ENCODE results near the gene RNF7.

The RNF7 gene

GRCh38 chr3:141710888-141711616, 27.0 kb upstream of the RNF7 start:
- H4K20me1 ChIP-seq (ENCODE audit: insufficient read depth, low read length), result no peaks in the 10 kb centered on the region
- no peaks in the 10 kb centered on the region for H3K4me1 ChIP-seq (ENCODE audit: insufficient read depth, low read length)
- no peaks in the 10 kb centered on the region for H3K79me2 ChIP-seq (ENCODE audit: insufficient read depth, low read length)
- H3K36me3 ChIP-seq (ENCODE audit: insufficient read depth, low read length), result no peaks in the 10 kb centered on the region
- DNase-seq, result no peak
- H3K4me3 ChIP-seq (ENCODE audit: low read depth in 1 of 2, low read length in 2 of 2), result no peak overlapping the region
- no peak overlapping the region for H3K4me2 ChIP-seq (ENCODE audit: insufficient read depth, low read length)
- H3K9me3 ChIP-seq (ENCODE audit: insufficient read depth, low read length, severe bottlenecking), result peaks cover 3% of the 10 kb centered on the region
- H2AFZ ChIP-seq (ENCODE audit: low read depth, low read length), result no peak overlapping the region
- H3K27ac ChIP-seq (ENCODE audit: low read length), result no peak overlapping the region
- ATAC-seq (ENCODE audit: insufficient read depth, low read depth), result no peak
- H3K9ac ChIP-seq (ENCODE audit: low read depth, low read length), result no peak overlapping the region
- H3K27me3 ChIP-seq (ENCODE audit: insufficient read depth, low read length, poor library complexity), result no peaks in the 10 kb centered on the region
- no peak for TF ChIP-seq EZH2 (IDR thresholded peaks at IDR 0.05; ENCODE audit: borderline replicate concordance, low read depth, low read length, severe bottlenecking)
- TF ChIP-seq, protein P1, sequence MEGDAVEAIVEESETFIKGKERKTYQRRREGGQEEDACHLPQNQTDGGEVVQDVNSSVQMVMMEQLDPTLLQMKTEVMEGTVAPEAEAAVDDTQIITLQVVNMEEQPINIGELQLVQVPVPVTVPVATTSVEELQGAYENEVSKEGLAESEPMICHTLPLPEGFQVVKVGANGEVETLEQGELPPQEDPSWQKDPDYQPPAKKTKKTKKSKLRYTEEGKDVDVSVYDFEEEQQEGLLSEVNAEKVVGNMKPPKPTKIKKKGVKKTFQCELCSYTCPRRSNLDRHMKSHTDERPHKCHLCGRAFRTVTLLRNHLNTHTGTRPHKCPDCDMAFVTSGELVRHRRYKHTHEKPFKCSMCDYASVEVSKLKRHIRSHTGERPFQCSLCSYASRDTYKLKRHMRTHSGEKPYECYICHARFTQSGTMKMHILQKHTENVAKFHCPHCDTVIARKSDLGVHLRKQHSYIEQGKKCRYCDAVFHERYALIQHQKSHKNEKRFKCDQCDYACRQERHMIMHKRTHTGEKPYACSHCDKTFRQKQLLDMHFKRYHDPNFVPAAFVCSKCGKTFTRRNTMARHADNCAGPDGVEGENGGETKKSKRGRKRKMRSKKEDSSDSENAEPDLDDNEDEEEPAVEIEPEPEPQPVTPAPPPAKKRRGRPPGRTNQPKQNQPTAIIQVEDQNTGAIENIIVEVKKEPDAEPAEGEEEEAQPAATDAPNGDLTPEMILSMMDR (IDR thresholded peaks at IDR 0.05; ENCODE audit: borderline replicate concordance, extremely low read depth, low read length, poor library complexity, severe bottlenecking), result no peak

- H3K27ac ChIP-seq (ENCODE audit: low read length), result no peak overlapping the region
- H3K4me2 ChIP-seq (ENCODE audit: insufficient read depth, low read length), result no peak overlapping the region
- H3K4me1 ChIP-seq (ENCODE audit: insufficient read depth, low read length), result no peaks in the 10 kb centered on the region
- H3K4me3 ChIP-seq (ENCODE audit: low read depth in 1 of 2, low read length in 2 of 2), result no peak overlapping the region
- H3K36me3 ChIP-seq (ENCODE audit: insufficient read depth, low read length), result no peaks in the 10 kb centered on the region
- H3K79me2 ChIP-seq (ENCODE audit: insufficient read depth, low read length), result no peaks in the 10 kb centered on the region
- H3K9ac ChIP-seq (ENCODE audit: low read depth, low read length), result no peak overlapping the region
- no peaks in the 10 kb centered on the region for H3K27me3 ChIP-seq (ENCODE audit: insufficient read depth, low read length, poor library complexity)
- TF ChIP-seq EZH2 (IDR thresholded peaks at IDR 0.05; ENCODE audit: borderline replicate concordance, low read depth, low read length, severe bottlenecking), result no peak
- TF ChIP-seq, protein P1 (IDR thresholded peaks at IDR 0.05; ENCODE audit: borderline replicate concordance, extremely low read depth, low read length, poor library complexity, severe bottlenecking), result no peak
- no peaks in the 10 kb centered on the region for H4K20me1 ChIP-seq (ENCODE audit: insufficient read depth, low read length)
- peaks cover 9% of the 10 kb centered on the region for H3K9me3 ChIP-seq (ENCODE audit: insufficient read depth, low read length, severe bottlenecking)
- H2AFZ ChIP-seq (ENCODE audit: low read depth, low read length), result no peak overlapping the region
- DNase-seq (no peak), ATAC-seq (ENCODE audit: insufficient read depth, low read depth) (no peak)
Observed at GRCh38 chr3:141714671-141715070, 23.4 kb upstream of the RNF7 start.

DNA sequence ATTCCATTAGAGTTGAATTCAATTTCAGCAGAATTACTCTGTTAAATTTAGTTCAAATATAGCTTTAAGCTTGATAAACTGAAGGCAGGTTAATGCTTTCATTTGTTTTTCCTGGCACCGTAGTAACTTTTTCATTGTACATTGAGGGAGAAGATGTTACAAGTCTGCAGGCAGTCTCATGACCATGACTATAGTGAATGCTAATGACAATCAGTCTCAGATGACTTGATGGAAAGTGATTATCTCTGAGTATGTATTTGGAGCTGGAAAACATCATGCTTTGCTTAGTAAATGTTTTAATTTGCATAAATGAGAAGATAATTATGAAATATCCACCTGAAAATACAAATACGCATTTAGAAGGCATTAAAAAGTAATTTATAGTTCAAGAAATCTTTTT, 16.0 kb upstream of the RNF7 start:
- no peaks in the 10 kb centered on the region for H3K9me3 ChIP-seq (ENCODE audit: insufficient read depth, low read length, severe bottlenecking)
- H3K4me3 ChIP-seq (ENCODE audit: low read depth in 1 of 2, low read length in 2 of 2), result no peak overlapping the region
- H4K20me1 ChIP-seq (ENCODE audit: insufficient read depth, low read length), result no peaks in the 10 kb centered on the region
- H3K36me3 ChIP-seq (ENCODE audit: insufficient read depth, low read length), result no peaks in the 10 kb centered on the region
- H3K27ac ChIP-seq (ENCODE audit: low read length), result no peak overlapping the region
- H3K9ac ChIP-seq (ENCODE audit: low read depth, low read length), result no peak overlapping the region
- no peak overlapping the region for H3K4me2 ChIP-seq (ENCODE audit: insufficient read depth, low read length)
- H3K4me1 ChIP-seq (ENCODE audit: insufficient read depth, low read length), result no peaks in the 10 kb centered on the region
- H3K79me2 ChIP-seq (ENCODE audit: insufficient read depth, low read length), result no peaks in the 10 kb centered on the region
- DNase-seq (no peak), ATAC-seq (ENCODE audit: insufficient read depth, low read depth) (no peak)
- no peak overlapping the region for H2AFZ ChIP-seq (ENCODE audit: low read depth, low read length)
- H3K27me3 ChIP-seq (ENCODE audit: insufficient read depth, low read length, poor library complexity), result no peaks in the 10 kb centered on the region
- TF ChIP-seq, protein P1 (IDR thresholded peaks at IDR 0.05; ENCODE audit: borderline replicate concordance, extremely low read depth, low read length, poor library complexity, severe bottlenecking), result no peak
- TF ChIP-seq EZH2 (IDR thresholded peaks at IDR 0.05; ENCODE audit: borderline replicate concordance, low read depth, low read length, severe bottlenecking), result no peak
